ENCODE data around the gene CNTROB.
A peak's percentile ranks its signal among the peaks of the same experiment; 100 is the strongest.

CNTROB gene

GRCh38 chr17:7987112-7987893, 55.3 kb downstream of the CNTROB start:
- DNase-seq = no peak

- DNase-seq = no peak
These were observed 56.8 kb downstream of the CNTROB start for GRCh38 chr17:7988750-7989178.

GRCh38 chr17:7989781-7990655, 58.0 kb downstream of the CNTROB start:
- DNase-seq = peak; percentile 96

GRCh38 chr17:7992516-7992915, 60.5 kb downstream of the CNTROB start:
- DNase-seq = no peak

- no peak for DNase-seq
These were observed 60.9 kb downstream of the CNTROB start for GRCh38 chr17:7992924-7993323.

GRCh38 chr17:7993972-7994589, 62.1 kb downstream of the CNTROB start:
- no peak for DNase-seq

- no peak for DNase-seq
These were observed 63.7 kb downstream of the CNTROB start for GRCh38 chr17:7995724-7996123.

GRCh38 chr17:7997186-7997585, 65.2 kb downstream of the CNTROB start:
- no peak for DNase-seq
